ENCODE results near the gene SLC5A1. TPM values are rescaled to one million over a fixed set of nuclear protein-coding genes. Genes with fewer than 3 reads are reported as not detected.

The SLC5A1 gene
- total RNA-seq, 1 experiment from 2014 or later = 0.03 TPM

DNA sequence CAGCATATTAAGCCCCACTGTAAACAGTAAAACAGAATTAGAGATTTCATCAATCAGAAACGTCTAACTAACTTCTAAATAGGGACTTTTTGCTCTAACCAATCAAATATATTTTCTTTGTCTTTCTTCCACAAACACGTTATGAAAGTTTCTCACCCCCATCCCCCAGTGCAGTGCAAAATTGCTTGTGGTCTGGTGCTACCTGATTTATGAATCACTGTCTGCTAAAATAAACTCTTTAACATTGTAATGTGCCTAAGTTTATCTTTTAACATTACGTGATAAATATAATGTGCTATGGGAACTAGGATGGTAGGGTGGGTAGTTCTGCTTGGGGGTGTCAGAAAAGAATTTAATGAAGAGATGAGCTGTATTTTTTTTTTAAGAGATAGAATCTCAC lies 47.3 kb upstream of the SLC5A1 start:
- in situ Hi-C loops (cut with HindIII; ENCODE audit: low pct_unique_long_range_greater_than_20kb, low sequenced_read_pairs) = no loop called here

GRCh38 chr22:31998784-31999385 lies 44.2 kb upstream of the SLC5A1 start:
- no peaks in the 10 kb centered on the region for H3K36me3 ChIP-seq (ENCODE audit: control insufficient read depth, insufficient read depth, low read length)
- in situ Hi-C loops (cut with HindIII; ENCODE audit: low pct_unique_long_range_greater_than_20kb, low sequenced_read_pairs) (no loop called here), intact Hi-C loops (cut with micrococcal nuclease; ENCODE audit: unreplicated experiment) (no loop called here)
- no peak for TF ChIP-seq SIN3A (IDR thresholded peaks at IDR 0.05; ENCODE audit: borderline replicate concordance, insufficient read depth, low read depth, low read length)
- TF ChIP-seq TCF7L2 (IDR thresholded peaks at IDR 0.05; ENCODE audit: low read depth, low read length) = no peak
- TF ChIP-seq, protein P1, sequence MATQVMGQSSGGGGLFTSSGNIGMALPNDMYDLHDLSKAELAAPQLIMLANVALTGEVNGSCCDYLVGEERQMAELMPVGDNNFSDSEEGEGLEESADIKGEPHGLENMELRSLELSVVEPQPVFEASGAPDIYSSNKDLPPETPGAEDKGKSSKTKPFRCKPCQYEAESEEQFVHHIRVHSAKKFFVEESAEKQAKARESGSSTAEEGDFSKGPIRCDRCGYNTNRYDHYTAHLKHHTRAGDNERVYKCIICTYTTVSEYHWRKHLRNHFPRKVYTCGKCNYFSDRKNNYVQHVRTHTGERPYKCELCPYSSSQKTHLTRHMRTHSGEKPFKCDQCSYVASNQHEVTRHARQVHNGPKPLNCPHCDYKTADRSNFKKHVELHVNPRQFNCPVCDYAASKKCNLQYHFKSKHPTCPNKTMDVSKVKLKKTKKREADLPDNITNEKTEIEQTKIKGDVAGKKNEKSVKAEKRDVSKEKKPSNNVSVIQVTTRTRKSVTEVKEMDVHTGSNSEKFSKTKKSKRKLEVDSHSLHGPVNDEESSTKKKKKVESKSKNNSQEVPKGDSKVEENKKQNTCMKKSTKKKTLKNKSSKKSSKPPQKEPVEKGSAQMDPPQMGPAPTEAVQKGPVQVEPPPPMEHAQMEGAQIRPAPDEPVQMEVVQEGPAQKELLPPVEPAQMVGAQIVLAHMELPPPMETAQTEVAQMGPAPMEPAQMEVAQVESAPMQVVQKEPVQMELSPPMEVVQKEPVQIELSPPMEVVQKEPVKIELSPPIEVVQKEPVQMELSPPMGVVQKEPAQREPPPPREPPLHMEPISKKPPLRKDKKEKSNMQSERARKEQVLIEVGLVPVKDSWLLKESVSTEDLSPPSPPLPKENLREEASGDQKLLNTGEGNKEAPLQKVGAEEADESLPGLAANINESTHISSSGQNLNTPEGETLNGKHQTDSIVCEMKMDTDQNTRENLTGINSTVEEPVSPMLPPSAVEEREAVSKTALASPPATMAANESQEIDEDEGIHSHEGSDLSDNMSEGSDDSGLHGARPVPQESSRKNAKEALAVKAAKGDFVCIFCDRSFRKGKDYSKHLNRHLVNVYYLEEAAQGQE (IDR thresholded peaks at IDR 0.05; ENCODE audit: insufficient read depth in 1 of 2, low read depth in 2 of 2, low read length in 1 of 2) = no peak
- no peak for TF ChIP-seq POLR2AphosphoS5 (IDR thresholded peaks at IDR 0.05; ENCODE audit: low read depth, low read length)
- TF ChIP-seq CTCF (IDR thresholded peaks at IDR 0.05) = no peak
- no peak overlapping the region for H3K27ac ChIP-seq (ENCODE audit: low read length)
- ChIA-PET CTCF (no interaction called here), POLR2A (no interaction called here)
- no TSS peak for BruUV-seq (replicated peaks)
- DNase-seq (ENCODE audit: low read depth, low spot score) (no peak), ATAC-seq (no peak)
- no peaks in the 10 kb centered on the region for H3K27me3 ChIP-seq (ENCODE audit: control insufficient read depth, insufficient read depth, low read length)
- H3K9me3 ChIP-seq (ENCODE audit: control insufficient read depth, insufficient read depth, low read depth, low read length) = no peaks in the 10 kb centered on the region
- H3K4me1 ChIP-seq (ENCODE audit: control insufficient read depth, insufficient read depth, low read length) = no peaks in the 10 kb centered on the region
- no peak overlapping the region for H3K4me3 ChIP-seq (ENCODE audit: low read depth in 2 of 2, low read length in 2 of 2)

More for the DNA sequence above, 47.3 kb upstream of the SLC5A1 start:
- H3K27ac ChIP-seq (ENCODE audit: low read length) = no peak overlapping the region
- no TSS peak for BruUV-seq (replicated peaks)
- CTCF ChIA-PET = no interaction called here
- no peak overlapping the region for H3K4me3 ChIP-seq (ENCODE audit: low read depth in 2 of 2, low read length in 2 of 2)
- H3K4me1 ChIP-seq (ENCODE audit: control insufficient read depth, insufficient read depth, low read length) = no peaks in the 10 kb centered on the region
- no peaks in the 10 kb centered on the region for H3K27me3 ChIP-seq (ENCODE audit: control insufficient read depth, insufficient read depth, low read length)
- DNase-seq (ENCODE audit: low read depth, low spot score) (no peak), ATAC-seq (no peak)
- no peaks in the 10 kb centered on the region for H3K36me3 ChIP-seq (ENCODE audit: control insufficient read depth, insufficient read depth, low read length)
- POLR2A ChIA-PET = no interaction called here
- intact Hi-C loops (cut with micrococcal nuclease; ENCODE audit: unreplicated experiment) = no loop called here
- no peaks in the 10 kb centered on the region for H3K9me3 ChIP-seq (ENCODE audit: control insufficient read depth, insufficient read depth, low read depth, low read length)
- no peak for TF ChIP-seq TCF7L2 (IDR thresholded peaks at IDR 0.05; ENCODE audit: low read depth, low read length)
- no peak for TF ChIP-seq POLR2AphosphoS5 (IDR thresholded peaks at IDR 0.05; ENCODE audit: low read depth, low read length)
- TF ChIP-seq SIN3A (IDR thresholded peaks at IDR 0.05; ENCODE audit: borderline replicate concordance, insufficient read depth, low read depth, low read length) = no peak
- TF ChIP-seq, protein P1 (IDR thresholded peaks at IDR 0.05; ENCODE audit: insufficient read depth in 1 of 2, low read depth in 2 of 2, low read length in 1 of 2) = no peak
